HepG2 (cell line): ENCODE measurements around the gene KLHL33. TPM values are rescaled to one million over a fixed set of nuclear protein-coding genes. Genes with fewer than 3 reads are reported as not detected.
A peak's percentile ranks its signal among the peaks of the same experiment; 100 is the strongest.

ENCODE experiments used
- ARNT2 ChIP-seq: sonication (generic); formaldehyde crosslinking; IDR thresholded peaks from 2 replicates; pipeline ENCODE4 v1.8.0; 2022; ENCODE audit warnings: mild to moderate bottlenecking, low read depth, missing genetic modification reagents, moderate library complexity
- CREB1 ChIP-seq, 2 experiments: fragments of 450-650 bp in 1 of 2; IDR thresholded peaks; 2 replicates each; pipeline ENCODE4 v1.6.1; 2016 to 2017; ENCODE audit warnings: control low read depth in 1 of 2, mild to moderate bottlenecking in 1 of 2, missing compliant biosample characterization in 1 of 2, missing genetic modification characterization in 1 of 2
- MYPOP ChIP-seq: sonication (generic); formaldehyde crosslinking; IDR thresholded peaks from 2 replicates; pipeline ENCODE4 v1.8.1; 2023; ENCODE audit warnings: mild to moderate bottlenecking, moderate library complexity, missing genetic modification reagents
- NR2F6 ChIP-seq, 2 experiments: IDR thresholded peaks; 2 replicates each; pipeline ENCODE4 v1.6.1; 2016; ENCODE audit warnings: antibody characterized with exemption in 1 of 2, mild to moderate bottlenecking in 1 of 2
- PAX8 ChIP-seq: sonication (generic); formaldehyde crosslinking; IDR thresholded peaks from 2 replicates; pipeline ENCODE4 v1.8.0; 2022; ENCODE audit warnings: mild to moderate bottlenecking, missing genetic modification reagents, borderline replicate concordance
- ZBTB33 ChIP-seq: sonication (generic); formaldehyde crosslinking; IDR thresholded peaks from 2 replicates; pipeline ENCODE4 v1.4.0; 2020; ENCODE audit warnings: missing genetic modification reagents
- ZFP36L2 ChIP-seq: sonication (generic); formaldehyde crosslinking; IDR thresholded peaks from 2 replicates; pipeline ENCODE4 v1.4.0; 2020; ENCODE audit warnings: missing genetic modification reagents
- ZNF138 ChIP-seq: sonication (generic); formaldehyde crosslinking; IDR thresholded peaks from 2 replicates; pipeline ENCODE4 v1.5.0; 2020; ENCODE audit warnings: mild to moderate bottlenecking, low read depth, missing genetic modification reagents
- ZNF431 ChIP-seq: sonication (generic); formaldehyde crosslinking; IDR thresholded peaks from 2 replicates; pipeline ENCODE4 v1.9.0; 2022; ENCODE audit warnings: missing genetic modification reagents, low read depth, mild to moderate bottlenecking, borderline replicate concordance
- ZNF563 ChIP-seq: sonication (generic); formaldehyde crosslinking; IDR thresholded peaks from 2 replicates; pipeline ENCODE4 v1.8.0; 2022; ENCODE audit warnings: mild to moderate bottlenecking, moderate library complexity, missing genetic modification reagents
- ZSCAN29 ChIP-seq: sonication (generic); formaldehyde crosslinking; conservative IDR thresholded peaks from 2 replicates; pipeline ENCODE4 v1.4.0; 2020; ENCODE audit warnings: mild to moderate bottlenecking, missing genetic modification reagents
- polyA plus RNA-seq, 8 experiments: library from polyadenylated mRNA; depleted of rRNA in 3 of 8; stranded (reverse) in 7 of 8; unstranded in 1 of 8; fragments of >200 nt; fragmentation: Illumina TruSeq in 4 of 8; extraction: Trizol in 4 of 8; gene quantifications; 2 replicates each; pipeline versions ENCODE4 v1.2.1 to v1.2.3, GENCODE V29; 2011 to 2016; ENCODE audit warnings: low read depth in 4 of 8, missing spikeins in 1 of 8, mixed read lengths in 1 of 8; ENCODE audit not compliant: insufficient read depth in 1 of 8
- total RNA-seq, 5 experiments: library from RNA; depleted of rRNA; stranded (reverse); fragments of >200 nt; fragmentation: Illumina TruSeq; extraction: Trizol; gene quantifications; 2 replicates each; pipeline ENCODE4 v1.2.3, GENCODE V29; 2016; ENCODE audit warnings: low read depth in 1 of 5
- TF ChIP-seq, protein P1 (sequence below): sonication (generic); formaldehyde crosslinking; IDR thresholded peaks from 2 replicates; pipeline ENCODE4 v1.5.0; 2020; ENCODE audit warnings: mild to moderate bottlenecking, missing genetic modification reagents
- TF ChIP-seq, protein P2 (sequence below): sonication (generic); formaldehyde crosslinking; IDR thresholded peaks from 2 replicates; pipeline ENCODE4 v1.4.0; 2020; ENCODE audit warnings: mild to moderate bottlenecking, missing genetic modification reagents
- TF ChIP-seq, protein P3 (sequence below): sonication (generic); formaldehyde crosslinking; IDR thresholded peaks from 2 replicates; pipeline ENCODE4 v1.9.0; 2021; ENCODE audit warnings: mild to moderate bottlenecking, missing genetic modification reagents

The KLHL33 gene
- total and polyA plus RNA-seq, 2 of the 13 experiments (the other 11 are each of a cell fraction or from before 2014, with no cell fraction given), result not detected

DNA sequence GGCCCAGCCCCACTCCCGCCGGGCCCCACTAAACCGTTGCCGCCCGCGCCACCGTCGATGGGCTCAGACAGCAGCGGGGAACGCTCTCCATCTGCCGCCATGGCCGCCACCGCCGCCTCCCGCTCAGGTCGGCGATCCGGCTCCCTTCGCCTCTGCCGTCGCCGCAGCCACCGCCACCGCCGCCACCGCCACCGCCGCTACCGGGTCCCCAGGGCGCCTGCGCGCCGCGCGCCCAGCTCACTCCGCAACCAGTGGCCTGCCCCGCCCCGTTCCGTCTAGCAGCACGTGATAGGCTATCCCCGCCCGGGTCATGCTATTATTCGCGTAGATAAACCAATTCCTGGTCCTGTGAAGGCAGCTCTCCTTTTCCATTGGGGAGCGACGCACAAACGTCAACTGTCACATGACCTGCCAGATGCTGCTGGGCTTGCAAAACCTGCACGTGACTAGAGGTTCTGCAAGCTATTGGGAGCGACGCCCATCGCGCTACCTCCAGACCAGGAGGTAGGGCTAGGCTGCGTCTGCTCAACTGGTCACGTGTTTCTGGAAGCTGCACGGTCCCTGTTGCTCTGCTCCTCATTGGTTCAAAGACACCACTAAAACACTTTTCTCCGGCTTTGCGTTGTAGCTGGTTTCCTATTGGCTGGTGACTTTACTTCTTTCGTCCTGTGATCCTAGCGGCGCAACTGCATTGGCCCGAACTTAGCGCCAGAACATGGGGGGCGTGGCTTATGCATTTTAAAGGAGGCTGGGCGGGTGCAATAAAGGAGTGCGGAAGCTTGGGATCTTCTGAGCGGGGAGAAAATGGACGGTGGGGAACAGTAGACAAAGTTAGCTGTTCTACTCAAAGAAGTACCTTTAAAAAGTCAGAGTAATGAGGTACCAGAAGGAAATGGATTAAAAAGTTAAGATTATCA lies 25.5 kb upstream of the KLHL33 start, which contains the start of gene PIP4P1 (continued):
- TF ChIP-seq, protein P1, sequence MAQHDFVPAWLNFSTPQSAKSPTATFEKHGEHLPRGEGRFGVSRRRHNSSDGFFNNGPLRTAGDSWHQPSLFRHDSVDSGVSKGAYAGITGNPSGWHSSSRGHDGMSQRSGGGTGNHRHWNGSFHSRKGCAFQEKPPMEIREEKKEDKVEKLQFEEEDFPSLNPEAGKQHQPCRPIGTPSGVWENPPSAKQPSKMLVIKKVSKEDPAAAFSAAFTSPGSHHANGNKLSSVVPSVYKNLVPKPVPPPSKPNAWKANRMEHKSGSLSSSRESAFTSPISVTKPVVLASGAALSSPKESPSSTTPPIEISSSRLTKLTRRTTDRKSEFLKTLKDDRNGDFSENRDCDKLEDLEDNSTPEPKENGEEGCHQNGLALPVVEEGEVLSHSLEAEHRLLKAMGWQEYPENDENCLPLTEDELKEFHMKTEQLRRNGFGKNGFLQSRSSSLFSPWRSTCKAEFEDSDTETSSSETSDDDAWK (CRISPR knock-in tag), result no peak
- TF ChIP-seq ZFP36L2 (CRISPR knock-in tag), result no peak; the same call in 1 of the 2 replicates
- TF ChIP-seq ZBTB33 (CRISPR knock-in tag), result peak; percentile 78
- peak; percentile 91; the same call in 1 of the 2 replicates for TF ChIP-seq ZNF138 (CRISPR knock-in tag)
- TF ChIP-seq, protein P2, sequence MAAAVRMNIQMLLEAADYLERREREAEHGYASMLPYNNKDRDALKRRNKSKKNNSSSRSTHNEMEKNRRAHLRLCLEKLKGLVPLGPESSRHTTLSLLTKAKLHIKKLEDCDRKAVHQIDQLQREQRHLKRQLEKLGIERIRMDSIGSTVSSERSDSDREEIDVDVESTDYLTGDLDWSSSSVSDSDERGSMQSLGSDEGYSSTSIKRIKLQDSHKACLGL (CRISPR knock-in tag), result peak; percentile 89
- no peak; the same call in none of the 2 replicates for TF ChIP-seq ZNF431 (CRISPR knock-in tag)
- TF ChIP-seq CREB1 (IDR thresholded peaks at IDR 0.05), result peak; percentile 92
- TF ChIP-seq CREB1 (CRISPR knock-in tag; IDR thresholded peaks at IDR 0.05), result peak; percentile 96
- TF ChIP-seq ZSCAN29 (CRISPR knock-in tag), result peak; percentile 72; the same call in 1 of the 2 replicates
- peak; percentile 79 for TF ChIP-seq ZNF563
- peak; percentile 99 for TF ChIP-seq MYPOP
- TF ChIP-seq PAX8 (CRISPR knock-in tag), result no peak
- TF ChIP-seq, protein P3, sequence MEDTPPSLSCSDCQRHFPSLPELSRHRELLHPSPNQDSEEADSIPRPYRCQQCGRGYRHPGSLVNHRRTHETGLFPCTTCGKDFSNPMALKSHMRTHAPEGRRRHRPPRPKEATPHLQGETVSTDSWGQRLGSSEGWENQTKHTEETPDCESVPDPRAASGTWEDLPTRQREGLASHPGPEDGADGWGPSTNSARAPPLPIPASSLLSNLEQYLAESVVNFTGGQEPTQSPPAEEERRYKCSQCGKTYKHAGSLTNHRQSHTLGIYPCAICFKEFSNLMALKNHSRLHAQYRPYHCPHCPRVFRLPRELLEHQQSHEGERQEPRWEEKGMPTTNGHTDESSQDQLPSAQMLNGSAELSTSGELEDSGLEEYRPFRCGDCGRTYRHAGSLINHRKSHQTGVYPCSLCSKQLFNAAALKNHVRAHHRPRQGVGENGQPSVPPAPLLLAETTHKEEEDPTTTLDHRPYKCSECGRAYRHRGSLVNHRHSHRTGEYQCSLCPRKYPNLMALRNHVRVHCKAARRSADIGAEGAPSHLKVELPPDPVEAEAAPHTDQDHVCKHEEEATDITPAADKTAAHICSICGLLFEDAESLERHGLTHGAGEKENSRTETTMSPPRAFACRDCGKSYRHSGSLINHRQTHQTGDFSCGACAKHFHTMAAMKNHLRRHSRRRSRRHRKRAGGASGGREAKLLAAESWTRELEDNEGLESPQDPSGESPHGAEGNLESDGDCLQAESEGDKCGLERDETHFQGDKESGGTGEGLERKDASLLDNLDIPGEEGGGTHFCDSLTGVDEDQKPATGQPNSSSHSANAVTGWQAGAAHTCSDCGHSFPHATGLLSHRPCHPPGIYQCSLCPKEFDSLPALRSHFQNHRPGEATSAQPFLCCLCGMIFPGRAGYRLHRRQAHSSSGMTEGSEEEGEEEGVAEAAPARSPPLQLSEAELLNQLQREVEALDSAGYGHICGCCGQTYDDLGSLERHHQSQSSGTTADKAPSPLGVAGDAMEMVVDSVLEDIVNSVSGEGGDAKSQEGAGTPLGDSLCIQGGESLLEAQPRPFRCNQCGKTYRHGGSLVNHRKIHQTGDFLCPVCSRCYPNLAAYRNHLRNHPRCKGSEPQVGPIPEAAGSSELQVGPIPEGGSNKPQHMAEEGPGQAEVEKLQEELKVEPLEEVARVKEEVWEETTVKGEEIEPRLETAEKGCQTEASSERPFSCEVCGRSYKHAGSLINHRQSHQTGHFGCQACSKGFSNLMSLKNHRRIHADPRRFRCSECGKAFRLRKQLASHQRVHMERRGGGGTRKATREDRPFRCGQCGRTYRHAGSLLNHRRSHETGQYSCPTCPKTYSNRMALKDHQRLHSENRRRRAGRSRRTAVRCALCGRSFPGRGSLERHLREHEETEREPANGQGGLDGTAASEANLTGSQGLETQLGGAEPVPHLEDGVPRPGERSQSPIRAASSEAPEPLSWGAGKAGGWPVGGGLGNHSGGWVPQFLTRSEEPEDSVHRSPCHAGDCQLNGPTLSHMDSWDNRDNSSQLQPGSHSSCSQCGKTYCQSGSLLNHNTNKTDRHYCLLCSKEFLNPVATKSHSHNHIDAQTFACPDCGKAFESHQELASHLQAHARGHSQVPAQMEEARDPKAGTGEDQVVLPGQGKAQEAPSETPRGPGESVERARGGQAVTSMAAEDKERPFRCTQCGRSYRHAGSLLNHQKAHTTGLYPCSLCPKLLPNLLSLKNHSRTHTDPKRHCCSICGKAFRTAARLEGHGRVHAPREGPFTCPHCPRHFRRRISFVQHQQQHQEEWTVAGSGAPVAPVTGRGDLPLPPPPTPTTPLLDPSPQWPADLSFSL, result no peak
- TF ChIP-seq ARNT2, result peak; percentile 96
- no peak for TF ChIP-seq NR2F6 (IDR thresholded peaks at IDR 0.05)
- TF ChIP-seq NR2F6 (CRISPR knock-in tag; IDR thresholded peaks at IDR 0.05), result peak; percentile 78
